ENCODE results near the gene TWIST1. TPM values are rescaled to one million over a fixed set of nuclear protein-coding genes. Genes with fewer than 3 reads are reported as not detected.

TWIST1 gene
- total and polyA plus RNA-seq, 2 of the 13 experiments (the other 11 are each of a cell fraction or from before 2014, with no cell fraction given): not detected

DNA sequence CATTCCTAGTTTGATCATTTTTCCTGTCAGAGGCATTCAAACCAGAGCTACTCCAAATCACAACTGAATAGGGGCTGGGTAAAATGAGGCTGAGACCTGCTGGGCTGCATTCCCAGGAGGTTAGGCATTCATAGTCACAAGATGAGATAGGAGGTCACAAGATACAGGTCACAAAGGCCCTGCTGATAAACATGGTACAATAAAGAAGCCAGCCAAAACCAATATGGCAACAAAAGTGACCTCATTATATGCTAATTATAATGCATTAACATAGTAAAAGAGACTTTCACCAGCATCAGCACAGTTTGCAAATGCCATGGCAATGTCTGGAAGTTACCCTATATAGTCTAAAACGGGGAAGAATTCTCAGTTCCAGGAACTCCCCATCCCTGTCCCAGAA lies 37.3 kb downstream of the TWIST1 start:
- CTCF ChIA-PET (ENCODE audit: low intra/inter-chr PET ratio, low total read pairs): no interaction called here
- POLR2A ChIA-PET: no interaction called here
- DNase-seq (ENCODE audit: low spot score) (no peak), FAIRE-seq (no peak), ATAC-seq (no peak)
- no peaks in the 10 kb centered on the region for H3K4me1 ChIP-seq (ENCODE audit: insufficient read depth, low read length)
- no TSS peak for BruUV-seq (replicated peaks)
- no peak overlapping the region for H2AFZ ChIP-seq (ENCODE audit: low read length)
- peaks cover 74% of the 10 kb centered on the region for H3K9me3 ChIP-seq (ENCODE audit: low read length)
- TF ChIP-seq GFI1 (CRISPR knock-in tag; IDR thresholded peaks at IDR 0.05; ENCODE audit: borderline replicate concordance) (no peak), SATB2 (CRISPR knock-in tag; IDR thresholded peaks at IDR 0.05) (no peak), ESRRA (CRISPR knock-in tag; IDR thresholded peaks at IDR 0.05; ENCODE audit: low read depth) (no peak), RXRA (CRISPR knock-in tag; IDR thresholded peaks at IDR 0.05) (no peak), ZNF441 (CRISPR knock-in tag; IDR thresholded peaks at IDR 0.05; ENCODE audit: borderline replicate concordance) (no peak), MEIS1 (CRISPR knock-in tag; IDR thresholded peaks at IDR 0.05; ENCODE audit: borderline replicate concordance) (no peak), RFXANK (CRISPR knock-in tag; IDR thresholded peaks at IDR 0.05) (no peak), RXRB (CRISPR knock-in tag; IDR thresholded peaks at IDR 0.05; ENCODE audit: borderline replicate concordance) (no peak), ZNF354B (CRISPR knock-in tag; IDR thresholded peaks at IDR 0.05) (no peak)
- TF ChIP-seq, protein P1, sequence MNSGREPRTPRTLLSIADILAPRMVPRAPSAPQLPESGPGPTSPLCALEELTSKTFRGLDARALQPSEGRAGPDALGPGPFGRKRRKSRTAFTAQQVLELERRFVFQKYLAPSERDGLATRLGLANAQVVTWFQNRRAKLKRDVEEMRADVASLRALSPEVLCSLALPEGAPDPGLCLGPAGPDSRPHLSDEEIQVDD (CRISPR knock-in tag; IDR thresholded peaks at IDR 0.05; ENCODE audit: borderline replicate concordance): no peak
- TF ChIP-seq, protein P2, sequence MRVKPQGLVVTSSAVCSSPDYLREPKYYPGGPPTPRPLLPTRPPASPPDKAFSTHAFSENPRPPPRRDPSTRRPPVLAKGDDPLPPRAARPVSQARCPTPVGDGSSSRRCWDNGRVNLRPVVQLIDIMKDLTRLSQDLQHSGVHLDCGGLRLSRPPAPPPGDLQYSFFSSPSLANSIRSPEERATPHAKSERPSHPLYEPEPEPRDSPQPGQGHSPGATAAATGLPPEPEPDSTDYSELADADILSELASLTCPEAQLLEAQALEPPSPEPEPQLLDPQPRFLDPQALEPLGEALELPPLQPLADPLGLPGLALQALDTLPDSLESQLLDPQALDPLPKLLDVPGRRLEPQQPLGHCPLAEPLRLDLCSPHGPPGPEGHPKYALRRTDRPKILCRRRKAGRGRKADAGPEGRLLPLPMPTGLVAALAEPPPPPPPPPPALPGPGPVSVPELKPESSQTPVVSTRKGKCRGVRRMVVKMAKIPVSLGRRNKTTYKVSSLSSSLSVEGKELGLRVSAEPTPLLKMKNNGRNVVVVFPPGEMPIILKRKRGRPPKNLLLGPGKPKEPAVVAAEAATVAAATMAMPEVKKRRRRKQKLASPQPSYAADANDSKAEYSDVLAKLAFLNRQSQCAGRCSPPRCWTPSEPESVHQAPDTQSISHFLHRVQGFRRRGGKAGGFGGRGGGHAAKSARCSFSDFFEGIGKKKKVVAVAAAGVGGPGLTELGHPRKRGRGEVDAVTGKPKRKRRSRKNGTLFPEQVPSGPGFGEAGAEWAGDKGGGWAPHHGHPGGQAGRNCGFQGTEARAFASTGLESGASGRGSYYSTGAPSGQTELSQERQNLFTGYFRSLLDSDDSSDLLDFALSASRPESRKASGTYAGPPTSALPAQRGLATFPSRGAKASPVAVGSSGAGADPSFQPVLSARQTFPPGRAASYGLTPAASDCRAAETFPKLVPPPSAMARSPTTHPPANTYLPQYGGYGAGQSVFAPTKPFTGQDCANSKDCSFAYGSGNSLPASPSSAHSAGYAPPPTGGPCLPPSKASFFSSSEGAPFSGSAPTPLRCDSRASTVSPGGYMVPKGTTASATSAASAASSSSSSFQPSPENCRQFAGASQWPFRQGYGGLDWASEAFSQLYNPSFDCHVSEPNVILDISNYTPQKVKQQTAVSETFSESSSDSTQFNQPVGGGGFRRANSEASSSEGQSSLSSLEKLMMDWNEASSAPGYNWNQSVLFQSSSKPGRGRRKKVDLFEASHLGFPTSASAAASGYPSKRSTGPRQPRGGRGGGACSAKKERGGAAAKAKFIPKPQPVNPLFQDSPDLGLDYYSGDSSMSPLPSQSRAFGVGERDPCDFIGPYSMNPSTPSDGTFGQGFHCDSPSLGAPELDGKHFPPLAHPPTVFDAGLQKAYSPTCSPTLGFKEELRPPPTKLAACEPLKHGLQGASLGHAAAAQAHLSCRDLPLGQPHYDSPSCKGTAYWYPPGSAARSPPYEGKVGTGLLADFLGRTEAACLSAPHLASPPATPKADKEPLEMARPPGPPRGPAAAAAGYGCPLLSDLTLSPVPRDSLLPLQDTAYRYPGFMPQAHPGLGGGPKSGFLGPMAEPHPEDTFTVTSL (CRISPR knock-in tag; IDR thresholded peaks at IDR 0.05; ENCODE audit: borderline replicate concordance): no peak
- no peak overlapping the region for H3K27ac ChIP-seq (ENCODE audit: extremely low read length, insufficient read depth, low read length)
- no peaks in the 10 kb centered on the region for H3K27me3 ChIP-seq (ENCODE audit: control insufficient read depth in 1 of 2, insufficient read depth in 2 of 2, low read length in 2 of 2)
- H3K36me3 ChIP-seq (replicated peaks in 1 of 2; ENCODE audit: control insufficient read depth in 1 of 2, insufficient read depth in 2 of 2, low read length in 2 of 2): no peaks in the 10 kb centered on the region
- in situ Hi-C loops (cut with HindIII; ENCODE audit: extremely low pct_ligation_motif_present, low pct_unique_long_range_greater_than_20kb): no loop called here
- H4K20me1 ChIP-seq (ENCODE audit: insufficient read depth, low read length): no peaks in the 10 kb centered on the region
- intact Hi-C loops (cut with micrococcal nuclease; ENCODE audit: unreplicated experiment): no loop called here
- 0% methylated on average over 1 of the region's 1 CpG for WGBS (ENCODE audit: low lambda C conversion rate)
- no peaks in the 10 kb centered on the region for H3K79me2 ChIP-seq (ENCODE audit: insufficient read depth, low read length)
- H3K4me2 ChIP-seq (ENCODE audit: low read depth, low read length): no peak overlapping the region
- no peak overlapping the region for H3K9ac ChIP-seq (ENCODE audit: insufficient read depth, low read depth, low read length)
- no peak overlapping the region for H3K4me3 ChIP-seq (replicated peaks in 1 of 3; ENCODE audit: insufficient read depth in 1 of 3, low read depth in 2 of 3, low read length in 3 of 3)

Measured in HepG2 (cell line).